Stimulated activated naive CD8-positive, alpha-beta T cell treated with anti-CD3 and anti-CD28 coated beads, Interleukin-15, amount 100 ng/mL, for 72 hours (primary cell): Measurements from ENCODE around the gene SLC12A7.
"Not testable (repeated sequence)": the region's sequence is repeated elsewhere in the genome, so short reads cannot be mapped to it uniquely, and the experiment has no call there.

Source experiments
- ATAC-seq: fragments of 150-1000 bp; cut with Tn5 transposase; 2 replicates; pipeline ENCODE4 v1.10.0; 2021; ENCODE audit warnings: mild to moderate bottlenecking, moderate library complexity
- DNase-seq, 2 donors: peaks; one replicate each; pipeline ENCODE4 v3.0.0; 2021 to 2022
- H3K27ac Mint-ChIP-seq, 2 donors: one replicate each; pipeline ENCODE4 v1.8.0; 2022; ENCODE audit warnings: mild to moderate bottlenecking in 2 of 2, mixed read lengths in 2 of 2, moderate library complexity in 2 of 2
- H3K27me3 Mint-ChIP-seq: one replicate; pipeline ENCODE4 v1.8.0; 2022; ENCODE audit warnings: mixed read lengths
- H3K4me1 Mint-ChIP-seq: one replicate; pipeline ENCODE4 v1.8.0; 2022; ENCODE audit warnings: mild to moderate bottlenecking, mixed read lengths
- H3K4me3 Mint-ChIP-seq, 2 donors: one replicate each; pipeline ENCODE4 v1.8.0; 2022; ENCODE audit warnings: mild to moderate bottlenecking in 2 of 2, mixed read lengths in 2 of 2, moderate library complexity in 1 of 2
- H3K9me3 Mint-ChIP-seq, 2 donors: one replicate each; pipeline ENCODE4 v1.8.0; 2022; ENCODE audit warnings: mixed read lengths in 2 of 2

Gene SLC12A7

DNA sequence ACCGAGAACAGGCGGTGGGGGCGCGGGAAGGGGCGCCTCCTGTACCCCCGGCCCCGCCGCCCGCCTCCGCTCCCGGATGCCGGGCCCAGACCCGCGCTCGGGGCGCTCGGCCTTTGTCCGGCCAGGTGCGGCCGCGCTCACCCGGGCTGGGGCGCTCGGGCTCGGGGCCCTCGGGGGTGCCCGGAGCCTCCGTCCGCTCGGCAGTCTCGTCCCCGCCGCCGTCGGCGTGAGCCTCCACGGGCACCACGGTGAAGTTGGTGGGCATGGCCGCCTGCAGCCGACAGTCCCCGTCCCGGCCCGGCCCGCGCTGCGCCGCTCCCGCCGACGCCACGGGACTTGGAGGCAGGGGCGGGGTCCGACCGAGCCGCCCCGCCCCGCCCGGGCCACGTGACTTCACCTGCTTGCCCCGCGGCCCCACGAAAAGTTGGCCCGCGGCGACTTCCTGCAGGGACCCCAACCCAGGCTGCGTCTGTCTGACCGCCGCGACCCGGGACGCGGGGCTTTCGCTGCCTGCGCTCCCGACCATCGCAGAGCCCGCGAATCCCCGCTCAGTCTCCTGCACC, at the start of gene SLC12A7:
Gene SLC12A7 (minus strand): TSS at position 337 of the 563 bp plus-strand sequence. CDS start 72 bp downstream, at position 265.
- Mint-ChIP-seq H3K4me1 (peaks cover 42% of the 10 kb centered on the region), H3K27me3 (no peaks in the 10 kb centered on the region), H3K4me3 (peak within 1 kb of the TSS; percentile 94 to 96), H3K27ac (peak within 1 kb of the TSS; percentile 89 to 95), H3K9me3 (no peaks in the 10 kb centered on the region)
- DNase-seq (peak; percentile 66 to 68), ATAC-seq (peak; percentile 71)

DNA sequence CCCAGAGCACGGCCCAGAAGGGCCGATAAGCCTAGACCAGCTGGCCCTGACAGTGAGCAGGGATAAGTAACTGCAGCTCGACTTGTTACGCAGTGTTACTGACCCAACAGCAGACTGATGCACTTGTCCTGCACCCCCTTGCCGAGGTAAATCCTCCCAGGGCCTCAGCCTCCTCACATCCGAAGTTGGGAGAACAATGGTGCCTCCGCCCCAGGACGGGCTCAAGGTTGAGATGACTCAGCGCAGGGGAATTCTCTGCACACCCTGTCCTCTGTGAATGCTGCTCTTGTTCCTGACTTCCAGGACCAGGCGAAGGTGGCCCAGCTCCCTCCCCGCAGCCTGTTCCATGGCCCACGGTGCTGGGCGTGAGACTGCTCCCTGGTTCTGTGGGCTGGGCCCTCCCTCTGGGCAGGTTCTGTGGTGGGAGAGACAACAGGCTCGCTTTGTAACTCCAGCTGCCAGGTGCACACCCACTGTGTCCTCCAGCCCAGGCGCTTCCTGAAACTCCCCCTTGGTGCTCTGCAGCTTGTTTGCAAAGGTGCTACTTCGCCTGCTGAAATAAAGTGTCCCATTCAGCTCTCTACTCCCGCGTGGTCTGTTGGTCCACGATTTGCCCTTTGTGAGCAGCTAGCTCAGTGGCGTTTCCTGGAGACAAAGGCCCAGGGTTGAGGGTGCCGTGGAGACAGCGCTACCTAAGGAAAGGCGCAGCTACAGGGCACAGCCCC, 49.4 kb upstream of the SLC12A7 start:
- no peak overlapping the region for H3K27ac Mint-ChIP-seq
- no peak overlapping the region for H3K4me3 Mint-ChIP-seq
- ATAC-seq (no peak), DNase-seq (no peak)
- H3K9me3 Mint-ChIP-seq: peaks cover 0 to 14% of the 10 kb centered on the region in 2 donors
- peaks cover 47% of the 10 kb centered on the region for H3K27me3 Mint-ChIP-seq
- H3K4me1 Mint-ChIP-seq: no peaks in the 10 kb centered on the region

DNA sequence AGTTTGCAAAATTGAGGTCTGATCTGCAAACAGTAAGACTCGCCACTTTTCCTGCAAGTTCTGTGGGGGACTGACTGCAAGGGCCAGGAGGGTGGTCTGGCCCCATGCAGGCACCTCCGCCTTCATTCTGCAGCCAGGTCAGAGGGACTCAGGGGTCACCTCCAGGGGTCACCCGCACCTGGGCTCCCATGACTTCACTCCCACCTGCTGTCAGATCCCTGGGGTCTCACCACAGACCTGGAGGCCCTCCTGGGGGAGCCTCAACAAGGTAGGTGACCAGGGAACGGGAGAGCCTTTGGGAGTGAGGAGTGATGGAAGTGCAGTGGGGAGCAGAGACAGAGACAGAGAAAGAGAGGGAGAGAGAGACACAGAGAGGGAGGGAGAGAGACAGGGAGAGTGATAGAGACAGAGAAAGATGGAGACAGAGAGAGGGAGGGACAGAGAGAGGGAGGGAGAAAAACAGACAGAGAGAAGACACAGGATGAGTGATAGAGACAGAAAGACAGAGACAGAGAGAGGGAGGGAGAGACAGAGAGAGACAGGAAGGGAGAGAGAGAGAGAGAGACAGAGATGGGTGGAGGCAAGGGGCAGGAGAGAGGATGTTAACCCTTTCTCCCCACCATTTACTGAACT, 48.0 kb upstream of the SLC12A7 start:
- H3K27ac Mint-ChIP-seq: peak overlapping the region in 1 of 2 donors; percentile 68
- H3K9me3 Mint-ChIP-seq: peaks cover 0 to 14% of the 10 kb centered on the region in 2 donors
- no peak overlapping the region for H3K4me3 Mint-ChIP-seq
- peaks cover 40% of the 10 kb centered on the region for H3K27me3 Mint-ChIP-seq
- H3K4me1 Mint-ChIP-seq: no peaks in the 10 kb centered on the region
- DNase-seq (no peak), ATAC-seq (no peak)

DNA sequence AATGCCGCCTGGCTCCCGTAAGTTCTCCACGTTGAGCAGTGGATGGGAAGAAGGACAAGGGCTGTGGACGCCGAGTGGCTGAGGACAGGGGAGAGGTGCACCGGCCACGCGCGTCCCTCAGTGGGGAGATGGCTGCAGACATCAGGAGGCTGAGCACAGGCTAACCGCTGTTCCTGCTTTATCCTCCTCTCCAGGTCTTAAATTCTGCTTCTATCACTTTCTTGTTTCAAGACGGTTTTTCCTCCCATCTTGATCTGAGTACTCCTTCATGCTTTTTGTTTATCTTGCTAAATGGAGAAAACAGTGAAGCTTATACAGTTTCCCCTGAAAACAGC, 47.4 kb upstream of the SLC12A7 start:
- ATAC-seq: no peak
- Mint-ChIP-seq H3K27me3 (peaks cover 40% of the 10 kb centered on the region), H3K4me3 (no peak overlapping the region), H3K27ac (no peak overlapping the region), H3K4me1 (peaks cover 3% of the 10 kb centered on the region), H3K9me3 (peaks cover 0 to 14% of the 10 kb centered on the region in 2 donors)
- no peak for DNase-seq

DNA sequence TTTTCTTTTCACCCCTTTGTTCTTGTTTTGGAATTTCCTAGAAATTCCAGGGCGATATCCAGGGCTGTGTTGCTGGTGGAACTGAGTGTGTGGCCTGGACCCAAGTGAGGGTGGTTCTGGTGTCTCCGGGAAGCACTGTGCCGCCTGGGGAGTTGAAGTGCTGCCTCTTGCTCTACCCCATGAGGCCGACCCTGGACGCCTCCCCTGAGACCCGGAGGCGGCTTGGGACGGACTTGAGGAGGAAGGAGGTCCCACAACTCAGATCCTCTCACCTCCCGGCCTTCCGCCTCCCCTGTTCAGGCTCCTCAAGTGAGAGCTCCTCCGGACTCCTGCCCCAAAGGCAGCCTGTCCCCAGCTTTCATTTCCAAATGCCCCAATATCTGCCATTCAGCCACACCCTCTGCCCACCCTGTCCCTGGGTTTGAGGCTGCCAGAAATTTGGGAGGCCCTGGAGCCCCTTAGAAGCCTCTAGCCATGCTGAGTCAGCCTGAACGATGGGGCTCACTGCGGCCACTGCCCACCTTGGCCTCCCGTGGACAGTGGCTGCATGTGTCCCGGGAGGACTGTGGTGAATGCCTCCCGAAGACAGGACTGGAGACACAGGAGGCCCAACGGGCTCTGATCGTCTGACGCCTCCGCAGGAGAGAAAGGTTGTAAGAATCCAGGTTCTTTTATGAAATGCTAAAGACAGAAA, 46.9 kb upstream of the SLC12A7 start:
- H3K4me1 Mint-ChIP-seq: peaks cover 8% of the 10 kb centered on the region
- peak overlapping the region in 1 of 2 donors; percentile 5 for H3K27ac Mint-ChIP-seq
- ATAC-seq (no peak), DNase-seq (no peak)
- H3K9me3 Mint-ChIP-seq: peaks cover 0 to 14% of the 10 kb centered on the region in 2 donors
- H3K27me3 Mint-ChIP-seq: peaks cover 46% of the 10 kb centered on the region
- no peak overlapping the region for H3K4me3 Mint-ChIP-seq

DNA sequence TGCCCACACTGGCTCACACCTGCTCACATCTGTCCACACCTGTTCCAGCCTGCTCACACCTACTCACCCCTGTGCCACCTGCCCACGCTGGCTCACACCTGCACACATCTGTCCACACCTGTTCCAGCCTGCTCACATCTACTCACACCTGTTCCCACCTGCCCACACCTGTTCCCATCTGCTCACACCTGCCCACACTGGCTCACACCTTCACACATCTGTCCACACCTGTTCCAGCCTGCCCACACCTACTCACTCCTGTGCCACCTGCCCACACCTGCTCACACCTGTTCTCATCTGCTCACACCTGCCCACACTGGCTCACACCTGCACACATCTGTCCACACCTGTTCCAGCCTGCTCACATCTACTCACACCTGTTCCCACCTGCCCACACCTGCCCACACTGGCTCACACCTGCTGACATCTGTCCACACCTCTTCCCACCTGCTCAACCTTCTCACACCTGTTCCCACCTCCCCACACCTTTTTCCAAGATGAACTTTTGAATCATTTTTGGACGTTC, 45.7 kb upstream of the SLC12A7 start:
- Mint-ChIP-seq H3K4me1 (peaks cover 20% of the 10 kb centered on the region), H3K9me3 (peaks cover 0 to 14% of the 10 kb centered on the region in 2 donors), H3K27me3 (peaks cover 52% of the 10 kb centered on the region)
- H3K4me3 Mint-ChIP-seq, DNase-seq, H3K27ac Mint-ChIP-seq, ATAC-seq: not testable (repeated sequence)

DNA sequence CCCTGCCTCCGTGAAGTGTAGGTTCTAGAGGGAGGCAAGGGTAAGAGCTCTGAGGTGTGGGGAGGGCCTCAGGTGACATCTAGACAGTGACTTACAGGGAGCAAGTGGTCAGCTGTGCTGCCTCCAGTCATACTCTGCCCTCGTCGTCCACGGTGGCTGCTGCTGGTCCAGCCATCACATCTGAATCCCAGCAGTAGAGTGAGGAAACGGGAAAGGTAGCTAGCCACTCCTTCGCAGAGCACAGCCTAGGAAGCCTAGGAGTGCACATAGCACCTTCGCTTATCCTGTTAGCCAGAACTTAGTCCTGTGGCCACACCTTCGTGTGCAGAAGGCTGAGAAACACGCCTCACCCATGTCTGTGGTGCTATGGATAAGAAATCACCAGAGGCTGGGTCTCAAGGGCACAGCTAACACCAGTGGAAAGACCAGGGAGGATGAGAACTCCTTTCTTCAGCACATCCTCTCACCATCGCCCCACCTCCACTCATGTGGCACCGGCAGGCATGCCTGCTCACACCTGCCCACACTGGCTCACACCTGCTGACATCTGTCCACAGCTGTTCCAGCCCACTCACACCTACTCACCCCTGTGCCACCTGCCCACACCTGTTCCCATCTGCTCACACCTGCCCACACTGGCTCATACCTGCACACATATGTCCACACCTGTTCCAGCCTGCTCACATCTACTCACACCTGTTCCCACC, 45.0 kb upstream of the SLC12A7 start:
- Mint-ChIP-seq H3K9me3 (peaks cover 0 to 14% of the 10 kb centered on the region in 2 donors), H3K4me1 (peaks cover 26% of the 10 kb centered on the region), H3K27ac (no peak overlapping the region), H3K27me3 (peaks cover 52% of the 10 kb centered on the region), H3K4me3 (no peak overlapping the region)
- DNase-seq (no peak), ATAC-seq (no peak)

DNA sequence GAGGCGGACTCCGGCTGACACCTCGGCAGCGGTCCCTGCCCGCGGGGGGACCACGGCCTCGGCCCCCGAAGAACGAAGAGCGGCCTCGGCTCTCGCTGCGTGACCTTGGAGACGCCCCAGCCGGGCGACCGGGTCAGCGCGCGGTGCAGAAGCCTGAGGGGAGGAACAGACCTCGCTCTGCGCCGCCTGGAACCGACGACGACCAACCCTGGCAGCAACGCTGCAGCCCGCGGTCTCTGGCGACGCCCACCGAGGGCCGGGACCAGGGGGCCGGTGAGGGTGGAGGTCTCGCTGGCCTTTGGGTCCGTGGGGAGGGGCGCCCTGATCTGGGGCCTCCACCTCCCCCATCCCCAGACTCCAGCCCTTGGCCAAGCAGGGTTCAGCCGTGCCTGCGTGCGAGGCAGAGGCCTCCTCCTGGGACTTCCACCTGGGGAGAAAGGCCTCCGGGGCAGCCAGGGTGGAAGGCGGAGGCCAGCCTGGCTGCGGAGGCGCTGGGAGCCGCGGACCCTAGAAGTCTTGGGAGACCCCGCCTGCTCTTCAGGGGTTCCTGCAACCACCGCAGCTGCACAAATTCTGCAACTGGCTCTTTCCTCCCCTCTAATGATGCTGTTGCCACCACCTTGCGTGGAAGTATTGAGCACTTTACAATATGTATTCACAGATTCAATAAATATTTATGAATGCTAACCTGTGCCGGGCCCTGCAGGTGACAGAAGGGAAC, 44.3 kb upstream of the SLC12A7 start:
- peaks cover 54% of the 10 kb centered on the region for H3K27me3 Mint-ChIP-seq
- no peak for DNase-seq
- no peak overlapping the region for H3K27ac Mint-ChIP-seq
- peaks cover 32% of the 10 kb centered on the region for H3K4me1 Mint-ChIP-seq
- no peak overlapping the region for H3K4me3 Mint-ChIP-seq
- peaks cover 0 to 14% of the 10 kb centered on the region in 2 donors for H3K9me3 Mint-ChIP-seq
- no peak for ATAC-seq

DNA sequence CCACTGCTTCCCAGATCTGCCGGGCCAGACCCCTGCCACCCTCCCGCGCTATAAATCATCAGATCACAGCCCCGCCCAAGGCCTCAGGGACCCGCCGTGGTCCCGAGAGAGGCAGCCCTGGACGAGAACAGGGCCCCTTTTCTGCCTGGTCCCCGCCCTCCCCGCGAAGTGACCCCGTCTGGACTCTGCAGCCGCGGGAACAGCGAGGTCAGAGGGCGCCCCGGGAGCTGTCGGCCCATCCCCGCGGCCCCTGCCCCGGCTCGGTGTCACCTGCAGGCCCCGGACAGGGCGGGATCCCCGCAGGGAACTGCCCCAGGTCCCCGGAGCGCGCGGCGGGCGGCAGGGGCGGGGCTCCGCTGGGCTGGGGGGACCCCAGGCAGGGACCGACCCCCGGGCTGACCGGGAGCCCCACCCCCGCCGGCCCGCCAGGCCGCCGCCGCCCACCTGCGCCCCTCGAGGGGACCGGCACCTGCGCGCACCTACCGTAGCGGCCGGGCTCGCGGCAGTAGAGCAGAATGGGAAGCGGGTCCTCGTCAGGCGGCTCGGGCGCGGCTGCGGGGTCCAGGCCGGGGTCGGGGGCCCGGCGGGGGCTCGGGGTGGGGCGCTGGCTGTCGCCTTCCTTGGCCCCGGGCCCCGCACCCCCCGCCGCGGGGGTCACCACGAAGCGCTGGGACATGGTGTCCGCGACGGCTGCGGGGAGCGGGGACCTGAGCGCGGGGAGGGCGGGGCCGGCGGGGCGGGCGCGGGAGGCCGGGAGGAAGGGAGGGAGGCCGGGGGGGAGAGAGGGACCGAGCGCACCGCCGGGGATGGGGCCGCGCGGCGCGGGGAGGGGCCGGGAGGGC, 43.5 kb upstream of the SLC12A7 start:
- peaks cover 61% of the 10 kb centered on the region for H3K27me3 Mint-ChIP-seq
- H3K9me3 Mint-ChIP-seq: peaks cover 0 to 14% of the 10 kb centered on the region in 2 donors
- DNase-seq: no peak
- H3K27ac Mint-ChIP-seq: no peak overlapping the region
- H3K4me3 Mint-ChIP-seq: peak overlapping the region in 1 of 2 donors; percentile 31
- H3K4me1 Mint-ChIP-seq: peaks cover 34% of the 10 kb centered on the region
- ATAC-seq: peak; percentile 38

DNA sequence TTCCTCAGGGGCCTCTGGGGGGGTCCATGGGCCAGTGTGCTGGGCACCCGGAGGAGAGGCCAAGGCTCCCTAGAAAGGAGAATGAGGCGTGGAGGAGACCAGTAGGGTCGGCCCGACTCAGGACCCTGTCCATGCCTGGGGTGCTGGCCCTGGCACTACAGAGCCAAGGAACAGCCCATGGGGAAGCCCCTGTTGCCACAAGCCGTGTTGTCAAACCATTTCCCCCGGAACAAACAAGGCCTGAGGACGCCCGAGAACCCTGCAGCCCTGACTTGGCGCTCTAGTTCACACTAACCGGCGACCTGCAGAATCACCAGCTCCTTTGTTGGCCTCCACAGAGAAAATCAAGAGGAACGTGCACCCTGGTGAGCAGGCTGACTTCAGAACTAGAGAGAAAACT, 41.6 kb upstream of the SLC12A7 start:
- H3K27me3 Mint-ChIP-seq: peaks cover 55% of the 10 kb centered on the region
- DNase-seq: no peak
- peaks cover 0 to 14% of the 10 kb centered on the region in 2 donors for H3K9me3 Mint-ChIP-seq
- H3K4me3 Mint-ChIP-seq: no peak overlapping the region
- H3K4me1 Mint-ChIP-seq: peaks cover 34% of the 10 kb centered on the region
- H3K27ac Mint-ChIP-seq: no peak overlapping the region
- peak; percentile 31 for ATAC-seq

DNA sequence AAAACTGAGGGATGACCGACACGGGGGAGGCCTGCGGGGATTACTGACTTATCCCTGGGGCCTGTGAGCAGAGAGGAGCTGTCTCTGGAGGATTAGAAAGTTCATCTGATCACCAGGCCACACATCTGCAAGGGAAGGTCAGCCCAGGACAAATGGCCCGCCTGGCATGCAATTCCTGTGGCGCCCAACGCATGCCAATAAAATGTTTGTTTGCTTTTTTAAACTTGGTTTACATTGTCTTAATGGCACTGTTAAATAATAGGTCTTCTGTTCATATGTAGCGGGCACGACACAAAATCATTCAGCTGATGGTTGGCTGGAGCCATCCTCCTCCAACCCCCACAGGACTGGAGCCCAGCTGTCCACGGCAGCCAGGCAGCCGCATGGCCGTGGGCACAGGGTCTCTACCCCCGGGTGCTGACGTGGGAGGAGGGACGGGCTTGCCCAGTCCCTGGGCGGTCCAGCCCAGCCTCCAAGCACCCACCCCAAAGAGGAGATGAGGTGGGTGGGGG, 41.0 kb upstream of the SLC12A7 start:
- no peak for ATAC-seq
- H3K27me3 Mint-ChIP-seq: peaks cover 49% of the 10 kb centered on the region
- H3K4me3 Mint-ChIP-seq: no peak overlapping the region
- DNase-seq: no peak
- H3K4me1 Mint-ChIP-seq: peaks cover 34% of the 10 kb centered on the region
- H3K9me3 Mint-ChIP-seq: peaks cover 0 to 12% of the 10 kb centered on the region in 2 donors
- no peak overlapping the region for H3K27ac Mint-ChIP-seq

DNA sequence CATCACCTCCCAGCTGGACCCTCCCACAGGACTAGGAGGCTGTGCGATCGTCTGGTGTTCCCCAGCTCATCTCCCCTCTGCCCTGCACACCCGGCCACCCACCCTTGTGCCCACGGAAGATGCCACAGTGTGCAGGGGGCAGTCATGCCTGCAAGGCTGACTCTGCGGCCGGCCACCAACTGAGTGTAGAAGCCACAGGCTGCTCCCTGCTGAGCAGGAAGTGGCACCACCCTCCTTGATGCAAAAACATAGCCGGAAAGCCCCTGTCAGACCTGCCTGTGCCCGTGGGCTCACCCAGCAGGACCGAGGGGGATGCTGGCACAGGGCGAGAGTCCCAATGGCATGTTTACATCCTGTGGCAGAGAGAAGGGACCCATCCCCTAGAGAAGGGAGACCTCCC, 40.3 kb upstream of the SLC12A7 start:
- ATAC-seq (peak; percentile 79), DNase-seq (peak in 1 of 2 donors; percentile 42)
- H3K9me3 Mint-ChIP-seq: peaks cover 0 to 6% of the 10 kb centered on the region in 2 donors
- H3K4me1 Mint-ChIP-seq: peaks cover 34% of the 10 kb centered on the region
- peak overlapping the region in 1 of 2 donors; percentile 22 for H3K4me3 Mint-ChIP-seq
- H3K27me3 Mint-ChIP-seq: peaks cover 42% of the 10 kb centered on the region
- no peak overlapping the region for H3K27ac Mint-ChIP-seq

DNA sequence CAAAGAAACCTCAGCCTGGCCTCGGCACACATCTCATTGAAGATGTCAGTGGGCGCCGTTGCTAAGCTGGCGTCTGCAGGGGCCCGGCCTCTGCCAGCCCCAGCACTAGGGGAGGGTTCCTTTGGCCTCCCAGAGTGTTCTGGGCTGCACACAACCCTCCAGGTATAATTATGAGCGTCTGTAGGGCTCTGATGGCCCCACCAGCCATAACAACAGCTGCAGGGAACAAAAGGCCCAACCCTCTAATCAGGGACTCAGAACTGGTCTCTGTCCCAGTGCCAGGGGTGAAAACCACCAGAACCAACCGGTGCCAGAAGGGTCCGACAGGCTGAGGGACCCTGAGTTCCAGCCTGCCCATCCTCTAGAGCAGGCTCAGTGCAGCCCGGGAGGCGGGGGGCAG, 39.5 kb upstream of the SLC12A7 start:
- DNase-seq (no peak), ATAC-seq (no peak)
- Mint-ChIP-seq H3K4me3 (no peak overlapping the region), H3K4me1 (peaks cover 34% of the 10 kb centered on the region), H3K27ac (no peak overlapping the region), H3K27me3 (peaks cover 34% of the 10 kb centered on the region), H3K9me3 (no peaks in the 10 kb centered on the region)

DNA sequence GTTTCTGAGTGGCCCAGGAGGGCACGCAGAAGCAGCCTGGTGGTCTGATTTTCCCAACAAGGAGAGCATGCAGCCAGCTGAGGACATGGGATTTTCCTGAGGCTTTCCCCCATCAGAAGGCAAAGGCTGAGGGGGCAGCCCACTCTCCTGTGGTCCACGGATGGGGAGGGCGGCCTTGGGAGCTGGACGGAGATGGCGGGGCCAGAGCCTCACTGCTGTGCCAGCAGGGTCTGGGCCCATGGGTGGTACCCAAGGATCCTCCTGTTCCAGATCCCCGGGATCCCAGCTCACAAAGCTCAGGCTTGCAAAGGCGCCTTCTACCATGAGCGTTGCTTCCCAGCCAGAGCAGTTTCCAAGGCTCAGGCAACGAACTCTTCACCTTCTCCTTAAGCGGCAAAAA, 39.0 kb upstream of the SLC12A7 start:
- DNase-seq: no peak
- Mint-ChIP-seq H3K27ac (no peak overlapping the region), H3K4me1 (peaks cover 34% of the 10 kb centered on the region), H3K9me3 (no peaks in the 10 kb centered on the region), H3K4me3 (no peak overlapping the region), H3K27me3 (peaks cover 34% of the 10 kb centered on the region)
- no peak for ATAC-seq
